Stomach (tissue), 9 donors: ENCODE measurements around the gene ZNF683. TPM values are rescaled to one million over a fixed set of nuclear protein-coding genes. Genes with fewer than 3 reads are reported as not detected.
A peak's percentile ranks its signal among the peaks of the same experiment; 100 is the strongest.

ENCODE experiments used
- DNase-seq, 2 donors: peaks; one replicate each; pipeline versions ENCODE4 v3.0.0 to v3.0.0-alpha.2; 2013 to 2019
- H3K27ac ChIP-seq, 5 donors: fragments of 200-600 bp in 4 of 5; sonication (generic) in 4 of 5; one replicate each; pipeline ENCODE4 v1.5.1; 2013 to 2019; ENCODE audit warnings: mild to moderate bottlenecking in 1 of 5, moderate library complexity in 1 of 5
- H3K27me3 ChIP-seq, 3 donors: fragments of 200-600 bp; sonication (generic); one replicate each; pipeline ENCODE4 v1.5.1; 2017 to 2019; ENCODE audit warnings: mixed run types in 1 of 3
- H3K36me3 ChIP-seq, 4 donors: fragments of 200-600 bp; sonication (generic); 1 replicate in 3 of 4; 2 replicates in 1 of 4; pipeline ENCODE4 v1.5.1; 2016 to 2019
- H3K4me1 ChIP-seq, 4 donors: fragments of 200-600 bp; sonication (generic); one replicate each; pipeline ENCODE4 v1.5.1; 2016 to 2019
- H3K4me3 ChIP-seq, 4 donors: fragments of 200-600 bp; sonication (generic) in 3 of 4; one replicate each; pipeline ENCODE4 v1.5.1; 2016 to 2019; ENCODE audit warnings: mild to moderate bottlenecking in 1 of 4
- H3K9me3 ChIP-seq, 4 donors: fragments of 200-600 bp; sonication (generic); one replicate each; pipeline ENCODE4 v1.5.1; 2016 to 2019
- EP300 ChIP-seq: sonication (generic); formaldehyde crosslinking; IDR thresholded peaks from one replicate; pipeline ENCODE4 v1.6.1; 2017; ENCODE audit warnings: antibody characterized with exemption
- POLR2A ChIP-seq, 4 donors: fragments of 450-650 bp; IDR thresholded peaks; one replicate each; pipeline ENCODE4 v1.6.1; 2016; ENCODE audit warnings: antibody characterized with exemption in 4 of 4, control low read depth in 2 of 4, mild to moderate bottlenecking in 1 of 4, moderate library complexity in 1 of 4
- POLR2AphosphoS5 ChIP-seq, 3 donors: sonication (generic); formaldehyde crosslinking; IDR thresholded peaks; one replicate each; pipeline ENCODE4 v1.6.1; 2016; ENCODE audit warnings: antibody characterized with exemption in 3 of 3
- WGBS, 5 donors: extraction: QIAGEN DNeasy Blood & Tissue Kit in 3 of 5; methylation state at CpG; one replicate each; pipeline versions ENCODE4 v1.1.5 to v1.1.7; 2013 to 2018; 5-methylcytosine and 5-hydroxymethylcytosine counted together
- intact Hi-C: fragments of 100-400 bp; cut with DNase I; formaldehyde crosslinking; loops from one replicate; pipeline ENCODE4 v1.15.1; 2023; ENCODE audit warnings: low total_unique reads
- polyA plus RNA-seq, 3 donors: library from polyadenylated mRNA; stranded (reverse); fragments of 200-250 nt; gene quantifications; one replicate each; pipeline ENCODE4 v1.2.3, GENCODE V29; 2013
- total RNA-seq, 5 donors: library from RNA; depleted of rRNA; stranded (reverse); fragments of >200 nt; gene quantifications; one replicate each; pipeline versions ENCODE4 v1.1.0 to v1.2.3, GENCODE V29; 2014 to 2016
- TF ChIP-seq, protein P1 (sequence below), 7 experiments: fragments of 450-650 bp in 4 of 7; fragments of 200-600 bp in 3 of 7; sonication (generic) in 3 of 7; IDR thresholded peaks; one replicate each; pipeline ENCODE4 v1.5.1; 2016 to 2019; ENCODE audit warnings: antibody characterized with exemption in 7 of 7, control low read depth in 2 of 7, mild to moderate bottlenecking in 1 of 7
- donor health status: healthy with polysubstance abuse.
- donor health status: Bipolar disorder and iron deficiency.
- donor health status: healthy.

Gene ZNF683
- total and polyA plus RNA-seq, 8 donors: 0.25 to 3.6 (median 0.90) TPM; not detected in 4

- WGBS, 5 donors: 70 to 82% (median 73%) methylated on average over 3 of the region's 3 CpGs
- intact Hi-C loops: no loop called here
Observed at GRCh38 chr1:26401891-26402290, 29.3 kb upstream of the ZNF683 start.

GRCh38 chr1:26399034-26399433, 26.5 kb upstream of the ZNF683 start:
- Histone ChIP-seq H3K36me3 (no peaks in the 10 kb centered on the region), H3K27ac (no peak overlapping the region), H3K9me3 (no peaks in the 10 kb centered on the region), H3K4me1 (no peaks in the 10 kb centered on the region), H3K27me3 (peaks cover 0 to 32% (median 0%) of the 10 kb centered on the region in 3 donors), H3K4me3 (no peak overlapping the region)
- DNase-seq: no peak
- intact Hi-C loops: no loop called here
- TF ChIP-seq POLR2AphosphoS5 (IDR thresholded peaks at IDR 0.05) (no peak), POLR2A (IDR thresholded peaks at IDR 0.05) (no peak), EP300 (no peak)
- TF ChIP-seq, protein P1, sequence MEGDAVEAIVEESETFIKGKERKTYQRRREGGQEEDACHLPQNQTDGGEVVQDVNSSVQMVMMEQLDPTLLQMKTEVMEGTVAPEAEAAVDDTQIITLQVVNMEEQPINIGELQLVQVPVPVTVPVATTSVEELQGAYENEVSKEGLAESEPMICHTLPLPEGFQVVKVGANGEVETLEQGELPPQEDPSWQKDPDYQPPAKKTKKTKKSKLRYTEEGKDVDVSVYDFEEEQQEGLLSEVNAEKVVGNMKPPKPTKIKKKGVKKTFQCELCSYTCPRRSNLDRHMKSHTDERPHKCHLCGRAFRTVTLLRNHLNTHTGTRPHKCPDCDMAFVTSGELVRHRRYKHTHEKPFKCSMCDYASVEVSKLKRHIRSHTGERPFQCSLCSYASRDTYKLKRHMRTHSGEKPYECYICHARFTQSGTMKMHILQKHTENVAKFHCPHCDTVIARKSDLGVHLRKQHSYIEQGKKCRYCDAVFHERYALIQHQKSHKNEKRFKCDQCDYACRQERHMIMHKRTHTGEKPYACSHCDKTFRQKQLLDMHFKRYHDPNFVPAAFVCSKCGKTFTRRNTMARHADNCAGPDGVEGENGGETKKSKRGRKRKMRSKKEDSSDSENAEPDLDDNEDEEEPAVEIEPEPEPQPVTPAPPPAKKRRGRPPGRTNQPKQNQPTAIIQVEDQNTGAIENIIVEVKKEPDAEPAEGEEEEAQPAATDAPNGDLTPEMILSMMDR (IDR thresholded peaks at IDR 0.05): no peak
- WGBS, 5 donors: 74 to 90% (median 80%) methylated on average over 3 of the region's 3 CpGs

More at GRCh38 chr1:26401891-26402290, 29.3 kb upstream of the ZNF683 start:
- TF ChIP-seq, protein P1 (IDR thresholded peaks at IDR 0.05): no peak
- no peak for TF ChIP-seq POLR2AphosphoS5 (IDR thresholded peaks at IDR 0.05)
- TF ChIP-seq EP300: no peak
- no peak for TF ChIP-seq POLR2A (IDR thresholded peaks at IDR 0.05)
- no peak overlapping the region for H3K4me3 ChIP-seq
- no peak for DNase-seq
- no peak overlapping the region for H3K27ac ChIP-seq
- H3K27me3 ChIP-seq: peaks cover 0 to 41% (median 0%) of the 10 kb centered on the region in 3 donors
- no peaks in the 10 kb centered on the region for H3K9me3 ChIP-seq
- no peaks in the 10 kb centered on the region for H3K36me3 ChIP-seq
- H3K4me1 ChIP-seq: no peaks in the 10 kb centered on the region

DNA sequence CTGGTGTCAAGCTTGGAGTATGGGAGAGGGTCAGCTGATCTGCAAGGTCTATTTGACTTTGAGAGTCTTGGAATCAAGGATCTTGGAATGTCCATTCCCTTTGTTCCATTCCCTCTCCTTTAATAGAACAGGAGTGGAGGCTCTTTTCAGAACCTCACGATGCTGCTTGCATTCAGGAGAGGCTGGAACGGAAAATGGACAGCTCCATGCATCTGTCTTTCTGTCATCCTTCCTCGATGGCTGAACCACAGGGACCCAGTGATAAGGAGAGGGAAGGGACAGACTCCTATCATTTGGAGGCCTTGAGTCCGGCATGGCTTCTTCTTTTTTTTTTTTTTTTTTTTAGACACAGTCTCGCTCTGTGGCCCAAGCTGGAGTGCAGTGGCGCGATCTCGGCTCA, 23.2 kb upstream of the ZNF683 start:
- DNase-seq: no peak
- Histone ChIP-seq H3K36me3 (no peaks in the 10 kb centered on the region), H3K27me3 (peaks cover 0 to 13% (median 0%) of the 10 kb centered on the region in 3 donors), H3K27ac (no peak overlapping the region), H3K4me1 (no peaks in the 10 kb centered on the region), H3K4me3 (no peak overlapping the region), H3K9me3 (no peaks in the 10 kb centered on the region)
- TF ChIP-seq, protein P1 (IDR thresholded peaks at IDR 0.05): no peak
- TF ChIP-seq POLR2AphosphoS5 (IDR thresholded peaks at IDR 0.05) (no peak), EP300 (no peak), POLR2A (IDR thresholded peaks at IDR 0.05) (no peak)
- 77 to 88% (median 83%) methylated on average over 8 of the region's 8 CpGs for WGBS, 5 donors
- intact Hi-C loops: no loop called here

DNA sequence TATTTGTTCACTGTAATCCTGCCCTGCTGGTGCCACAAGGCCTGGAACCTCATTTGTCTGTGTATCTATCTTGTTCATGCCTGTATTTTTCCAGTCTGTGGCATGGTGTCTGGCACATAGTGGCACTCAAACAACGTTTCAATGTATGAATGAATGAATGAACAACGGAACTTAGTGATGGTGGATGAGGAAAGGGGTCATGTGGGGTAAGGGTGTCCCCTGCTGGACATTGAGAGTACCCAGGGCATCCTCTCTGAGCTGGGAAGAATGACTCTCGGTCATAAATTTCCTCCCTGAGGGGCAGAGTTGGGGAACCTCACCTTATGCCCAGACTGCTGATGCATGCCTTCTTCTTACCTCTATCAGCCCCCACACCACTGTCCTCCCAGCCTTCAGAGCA, 18.9 kb upstream of the ZNF683 start:
- Histone ChIP-seq H3K36me3 (no peaks in the 10 kb centered on the region), H3K4me1 (no peaks in the 10 kb centered on the region), H3K27me3 (peaks cover 0 to 32% (median 0%) of the 10 kb centered on the region in 3 donors), H3K4me3 (no peak overlapping the region), H3K9me3 (no peaks in the 10 kb centered on the region), H3K27ac (no peak overlapping the region)
- TF ChIP-seq, protein P1 (IDR thresholded peaks at IDR 0.05): peak in 1 of 7 experiments; percentile 7
- TF ChIP-seq EP300: no peak
- WGBS, 5 donors: 6 to 18% (median 8%) methylated on average over 3 of the region's 3 CpGs
- peak in 1 of 2 donors; percentile 46 for DNase-seq
- intact Hi-C loops: no loop called here
